HCT116 (cell line): Measurements from ENCODE around the gene IRF8. TPM values are rescaled to one million over a fixed set of nuclear protein-coding genes. Genes with fewer than 3 reads are reported as not detected.

ENCODE experiments used
- ATAC-seq: fragments of 200-7000 bp; cut with Tn5 transposase; 2 replicates; pipeline ENCODE4 v1.9.1; 2020; ENCODE audit warnings: mild to moderate bottlenecking, moderate library complexity
- BruUV-seq: library from RNA; stranded (reverse); fragments of 400-500 nt; replicated peaks from 2 replicates; lab custom pipeline; 2021; lab: Mats Ljungman, UMichigan
- CTCF ChIA-PET: fragments of 300-600 bp; sonication (Branson Sonifier 250); formaldehyde crosslinking; loops from one replicate; lab custom pipeline; 2021; ENCODE audit warnings: antibody characterized with exemption; lab: Charles Lee
- POLR2A ChIA-PET: fragments of 300-600, 350-600 bp; sonication (Branson Sonifier 250); formaldehyde crosslinking; loops from one replicate; lab custom pipeline; 2021; ENCODE audit warnings: antibody characterized with exemption; lab: Charles Lee
- RAD21 ChIA-PET, 2 experiments: fragments of 300-600 bp; sonication (Branson Sonifier 250); formaldehyde crosslinking; loops; one replicate each; lab custom pipeline; 2023; ENCODE audit warnings: low total read pairs in 2 of 2; ENCODE audit not compliant: uncharacterized antibody in 2 of 2, unreplicated experiment in 2 of 2, low non-redundant PET in 1 of 2; lab: Charles Lee
- DNase-seq: peaks from one replicate; pipeline ENCODE4 v3.0.0-alpha.2; 2010; ENCODE audit warnings: low read depth, low spot score
- H2AFZ ChIP-seq: fragments of 200-600 bp; shearing (Covaris generic), sonication (generic); 2 replicates; pipeline ENCODE4 v1.6.1; 2017; ENCODE audit warnings: low read depth, mixed run types, mixed read lengths, antibody characterized with exemption, low read length; ENCODE audit not compliant: poor library complexity, severe bottlenecking
- H3K27ac ChIP-seq: 2 replicates; pipeline ENCODE4 v1.5.1; 2012; ENCODE audit warnings: low read depth, low read length
- H3K27me3 ChIP-seq: fragments of 200-600 bp; sonication (generic); 2 replicates; pipeline ENCODE4 v1.6.1; 2016; ENCODE audit warnings: mixed run types, low read length, mixed read lengths; ENCODE audit not compliant: insufficient read depth
- H3K36me3 ChIP-seq, 2 experiments: fragments of 200-500 bp in 1 of 2; fragments of 200-600 bp in 1 of 2; sonication (Bioruptor generic) in 1 of 2; sonication (generic) in 1 of 2; 2 replicates each; pipeline versions ENCODE4 v1.5.1 to v1.6.1; 2014 to 2016; ENCODE audit warnings: low read length in 2 of 2, inconsistent platforms in 1 of 2, mixed read lengths in 1 of 2, mixed run types in 1 of 2; ENCODE audit not compliant: insufficient read depth in 2 of 2, control insufficient read depth in 1 of 2
- H3K4me1 ChIP-seq, 2 experiments: fragments of 200-600 bp in 1 of 2; sonication (generic) in 1 of 2; 2 replicates each; pipeline versions ENCODE4 v1.5.1 to v1.6.1; 2012 to 2017; ENCODE audit warnings: low read length in 2 of 2, inconsistent platforms in 1 of 2, mild to moderate bottlenecking in 1 of 2, mixed read lengths in 1 of 2, mixed run types in 1 of 2, moderate library complexity in 1 of 2; ENCODE audit not compliant: insufficient read depth in 2 of 2, control insufficient read depth in 1 of 2
- H3K4me2 ChIP-seq: fragments of 200-600 bp; sonication (generic); 2 replicates; pipeline ENCODE4 v1.6.1; 2017; ENCODE audit warnings: mixed run types, low read length, mixed read lengths
- H3K4me3 ChIP-seq, 2 experiments: fragments of 200-600 bp in 1 of 2; sonication (generic) in 1 of 2; replicated peaks in 1 of 2; 2 replicates each; pipeline ENCODE4 v1.5.1; 2011 to 2016; ENCODE audit warnings: low read length in 2 of 2, control low read depth in 1 of 2, low read depth in 1 of 2, mild to moderate bottlenecking in 1 of 2, mixed read lengths in 1 of 2, mixed run types in 1 of 2
- H3K79me2 ChIP-seq: fragments of 200-600 bp; sonication (generic); 2 replicates; pipeline ENCODE4 v1.6.1; 2017; ENCODE audit warnings: mild to moderate bottlenecking, mixed run types, low read length, moderate library complexity, mixed read lengths; ENCODE audit not compliant: insufficient read depth
- H3K9ac ChIP-seq: fragments of 200-600 bp; sonication (generic); 2 replicates; pipeline ENCODE4 v1.6.1; 2016; ENCODE audit warnings: low read length, mixed read lengths
- H3K9me2 ChIP-seq: fragments of 200-600 bp; sonication (generic), shearing (Covaris generic); 2 replicates; pipeline ENCODE4 v1.6.1; 2017; ENCODE audit warnings: mixed run types, mild to moderate bottlenecking, moderate library complexity; ENCODE audit not compliant: insufficient read depth
- H3K9me3 ChIP-seq, 2 experiments: fragments of 200-500 bp in 1 of 2; fragments of 200-600 bp in 1 of 2; sonication (Bioruptor generic) in 1 of 2; sonication (generic) in 1 of 2; 2 replicates each; pipeline ENCODE4 v1.6.1; 2014 to 2017; ENCODE audit warnings: low read length in 2 of 2, mixed read lengths in 2 of 2, inconsistent platforms in 1 of 2, low read depth in 1 of 2, mild to moderate bottlenecking in 1 of 2, mixed run types in 1 of 2, moderate library complexity in 1 of 2; ENCODE audit not compliant: control insufficient read depth in 1 of 2, insufficient read depth in 1 of 2
- H4K20me1 ChIP-seq: fragments of 200-600 bp; sonication (generic), shearing (Covaris generic); 2 replicates; pipeline ENCODE4 v1.6.1; 2017; ENCODE audit warnings: mixed run types, mild to moderate bottlenecking, moderate library complexity; ENCODE audit not compliant: insufficient read depth
- CBX3 ChIP-seq: IDR thresholded peaks from 2 replicates; pipeline ENCODE4 v1.6.1; 2012; ENCODE audit warnings: low read depth
- EGR1 ChIP-seq: IDR thresholded peaks from 2 replicates; pipeline ENCODE4 v1.6.1; 2012; ENCODE audit warnings: low read depth
- EZH2 ChIP-seq: fragments of 200-600 bp; sonication (generic); IDR thresholded peaks from 2 replicates; pipeline ENCODE4 v1.6.1; 2017; ENCODE audit warnings: antibody characterized with exemption, mixed run types
- EZH2phosphoT487 ChIP-seq: fragments of 200-600 bp; IDR thresholded peaks from 2 replicates; pipeline ENCODE4 v1.6.1; 2018; ENCODE audit warnings: antibody characterized with exemption, borderline replicate concordance
- FOSL1 ChIP-seq: IDR thresholded peaks from 2 replicates; pipeline ENCODE4 v1.6.1; 2012; ENCODE audit warnings: low read depth
- MAX ChIP-seq: IDR thresholded peaks from 2 replicates; pipeline ENCODE4 v1.6.1; 2012
- POLR2AphosphoS5 ChIP-seq: IDR thresholded peaks from 2 replicates; pipeline ENCODE4 v1.6.1; 2011; ENCODE audit warnings: mild to moderate bottlenecking, low read depth, low read length, moderate library complexity
- REST ChIP-seq: IDR thresholded peaks from 2 replicates; pipeline ENCODE4 v1.6.1; 2012; ENCODE audit warnings: low read depth
- SIN3A ChIP-seq: IDR thresholded peaks from 2 replicates; pipeline ENCODE4 v1.6.1; 2012; ENCODE audit warnings: low read depth
- ZBTB33 ChIP-seq: IDR thresholded peaks from 2 replicates; pipeline ENCODE4 v1.6.1; 2011; ENCODE audit warnings: mild to moderate bottlenecking, low read length, moderate library complexity; ENCODE audit not compliant: insufficient replicate concordance; ENCODE audit errors: extremely low read depth
- ZFX ChIP-seq: fragments of 450-650 bp; IDR thresholded peaks from 2 replicates; pipeline ENCODE4 v1.6.1; 2017
- intact Hi-C: fragments of 100-400 bp; cut with micrococcal nuclease; formaldehyde crosslinking; loops from 2 replicates; pipeline ENCODE4 v1.10.0; 2022
- total RNA-seq: library from RNA; stranded (reverse); gene quantifications from one replicate; pipeline ENCODE4 v1.2.1, GENCODE V29; 2021; ENCODE audit not compliant: unreplicated experiment

Gene IRF8
- total RNA-seq, 1 experiment from 2014 or later: 0.61 TPM

- Histone ChIP-seq H3K27ac (no peak overlapping the region), H4K20me1 (no peaks in the 10 kb centered on the region), H3K9me3 (no peaks in the 10 kb centered on the region), H3K4me1 (no peaks in the 10 kb centered on the region), H3K36me3 (no peaks in the 10 kb centered on the region), H3K9me2 (no peaks in the 10 kb centered on the region), H3K79me2 (no peaks in the 10 kb centered on the region), H3K4me2 (no peak overlapping the region), H3K27me3 (peaks cover 17% of the 10 kb centered on the region), H3K4me3 (no peak overlapping the region), H2AFZ (no peak overlapping the region), H3K9ac (no peak overlapping the region)
- no peak for DNase-seq
- CTCF ChIA-PET: no interaction called here
- POLR2A ChIA-PET: no interaction called here
- no peak for TF ChIP-seq CBX3
- TF ChIP-seq FOSL1: no peak
- TF ChIP-seq EZH2phosphoT487: no peak
- no peak for TF ChIP-seq ZFX
- TF ChIP-seq MAX: no peak
- no TSS peak for BruUV-seq
- RAD21 ChIA-PET: no interaction called here
- intact Hi-C loops: no loop called here
- no peak for ATAC-seq
These were observed 20.6 kb downstream of the IRF8 start for GRCh38 chr16:85919271-85920267.

GRCh38 chr16:85921026-85921425 lies 22.1 kb downstream of the IRF8 start:
- ChIA-PET CTCF (no interaction called here), POLR2A (no interaction called here), RAD21 (no interaction called here)
- no peaks in the 10 kb centered on the region for H4K20me1 ChIP-seq
- H3K4me1 ChIP-seq: no peaks in the 10 kb centered on the region
- DNase-seq (no peak), ATAC-seq (no peak)
- no peak overlapping the region for H3K9ac ChIP-seq
- H3K36me3 ChIP-seq: no peaks in the 10 kb centered on the region
- no peaks in the 10 kb centered on the region for H3K9me3 ChIP-seq
- no peak overlapping the region for H3K27ac ChIP-seq
- intact Hi-C loops: no loop called here
- no TSS peak for BruUV-seq
- H3K27me3 ChIP-seq: peaks cover 17% of the 10 kb centered on the region
- no peaks in the 10 kb centered on the region for H3K9me2 ChIP-seq
- no peak overlapping the region for H2AFZ ChIP-seq
- H3K4me2 ChIP-seq: no peak overlapping the region
- H3K79me2 ChIP-seq: no peaks in the 10 kb centered on the region
- H3K4me3 ChIP-seq: no peak overlapping the region
- TF ChIP-seq REST: no peak
- TF ChIP-seq ZBTB33: no peak
- TF ChIP-seq ZFX: no peak
- no peak for TF ChIP-seq EZH2
- no peak for TF ChIP-seq CBX3
- TF ChIP-seq POLR2AphosphoS5: no peak
- no peak for TF ChIP-seq EZH2phosphoT487
- TF ChIP-seq SIN3A: no peak
- TF ChIP-seq EGR1: no peak
